Loucy (cell line): Measurements from ENCODE around the gene ING5.

Source experiments
- H2AFZ ChIP-seq: fragments of 200-600 bp; sonication (generic); 2 replicates; pipeline ENCODE4 v1.6.0; 2016; ENCODE audit warnings: antibody characterized with exemption, mild to moderate bottlenecking, low read length, moderate library complexity
- H3F3A ChIP-seq: fragments of 200-600 bp; 2 replicates; pipeline ENCODE4 v1.6.0; 2016; ENCODE audit warnings: antibody characterized with exemption, low read depth, mild to moderate bottlenecking
- H3K27me3 ChIP-seq: fragments of 200-600 bp; sonication (generic); 2 replicates; pipeline ENCODE4 v1.6.1; 2014; ENCODE audit warnings: low read length, mild to moderate bottlenecking; ENCODE audit not compliant: insufficient read depth, poor library complexity, severe bottlenecking
- H3K36me3 ChIP-seq: fragments of 200-600 bp; sonication (generic); 2 replicates; pipeline ENCODE4 v1.6.1; 2016; ENCODE audit warnings: low read length; ENCODE audit not compliant: insufficient read depth
- H3K4me1 ChIP-seq: fragments of 200-600 bp; sonication (generic); 2 replicates; pipeline ENCODE4 v1.5.1; 2014; ENCODE audit warnings: low read length, mild to moderate bottlenecking; ENCODE audit not compliant: insufficient read depth, poor library complexity, severe bottlenecking
- H3K4me2 ChIP-seq: fragments of 200-600 bp; sonication (generic); 2 replicates; pipeline ENCODE4 v1.6.0; 2014; ENCODE audit warnings: antibody characterized with exemption, low read length, low read depth, mild to moderate bottlenecking; ENCODE audit not compliant: poor library complexity, severe bottlenecking
- H3K4me3 ChIP-seq: fragments of 200-600 bp; sonication (generic); 2 replicates; pipeline ENCODE4 v1.5.1; 2014; ENCODE audit warnings: low read length, mild to moderate bottlenecking, mixed read lengths; ENCODE audit not compliant: poor library complexity, severe bottlenecking
- H3K79me2 ChIP-seq: fragments of 200-600 bp; sonication (generic); 2 replicates; pipeline ENCODE4 v1.6.1; 2014; ENCODE audit warnings: low read length; ENCODE audit not compliant: insufficient read depth
- H3K9ac ChIP-seq: fragments of 200-600 bp; sonication (generic); 2 replicates; pipeline ENCODE4 v1.6.0; 2014; ENCODE audit warnings: mild to moderate bottlenecking, low read depth, low read length, moderate library complexity; ENCODE audit not compliant: poor library complexity, severe bottlenecking
- H3K9me2 ChIP-seq: fragments of 200-600 bp; sonication (generic); replicated peaks from 2 replicates; pipeline ENCODE4 v1.6.1; 2016; ENCODE audit warnings: low read depth, low read length, mixed read lengths
- H3K9me3 ChIP-seq: fragments of 200-600 bp; sonication (generic); 2 replicates; pipeline ENCODE4 v1.6.1; 2014; ENCODE audit warnings: mild to moderate bottlenecking, antibody characterized with exemption, low read length, low read depth; ENCODE audit not compliant: insufficient read depth
- H4K20me1 ChIP-seq: fragments of 200-600 bp; sonication (generic); 2 replicates; pipeline ENCODE4 v1.6.0; 2014; ENCODE audit warnings: antibody characterized with exemption, low read length, mild to moderate bottlenecking; ENCODE audit not compliant: insufficient read depth, poor library complexity, severe bottlenecking
- EZH2phosphoT487 ChIP-seq: fragments of 200-600 bp; IDR thresholded peaks from 2 replicates; pipeline ENCODE4 v1.6.1; 2018; ENCODE audit warnings: antibody characterized with exemption, mild to moderate bottlenecking, moderate library complexity, borderline replicate concordance
- TF ChIP-seq, protein P1 (sequence below): fragments of 200-600 bp; sonication (generic); conservative IDR thresholded peaks from 2 replicates; pipeline ENCODE4 v1.5.1; 2014; ENCODE audit warnings: mild to moderate bottlenecking, antibody characterized with exemption, low read length

Gene ING5

DNA sequence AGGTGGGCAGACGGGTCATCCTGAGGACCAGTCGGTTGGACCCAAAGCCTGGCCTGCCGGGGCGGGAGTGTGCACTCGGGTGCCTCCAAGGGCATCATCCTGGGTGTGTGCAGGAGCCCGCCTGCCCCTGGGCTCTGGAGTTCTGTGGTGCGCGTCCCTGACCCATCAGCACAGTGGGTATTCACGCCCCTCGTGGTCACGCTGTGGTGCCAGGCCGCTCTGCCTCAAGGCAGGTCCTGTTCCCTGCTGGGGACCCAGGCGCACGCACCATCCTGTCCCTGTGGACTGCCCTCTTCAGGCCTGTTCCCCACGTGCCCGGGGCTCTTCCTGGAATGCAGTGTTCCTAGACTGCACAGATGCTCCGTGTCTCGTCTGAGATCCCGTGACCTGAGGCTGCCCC, 18.3 kb downstream of the ING5 start:
- no peak overlapping the region for H3K4me2 ChIP-seq
- H3K27me3 ChIP-seq: no peaks in the 10 kb centered on the region
- H3K9ac ChIP-seq: no peak overlapping the region
- H3K9me3 ChIP-seq: no peaks in the 10 kb centered on the region
- no peaks in the 10 kb centered on the region for H3K4me1 ChIP-seq
- H3K36me3 ChIP-seq: peaks cover 8% of the 10 kb centered on the region; the same call in 1 of the 2 replicates
- H3K79me2 ChIP-seq: no peaks in the 10 kb centered on the region
- H2AFZ ChIP-seq: no peak overlapping the region
- TF ChIP-seq, protein P1, sequence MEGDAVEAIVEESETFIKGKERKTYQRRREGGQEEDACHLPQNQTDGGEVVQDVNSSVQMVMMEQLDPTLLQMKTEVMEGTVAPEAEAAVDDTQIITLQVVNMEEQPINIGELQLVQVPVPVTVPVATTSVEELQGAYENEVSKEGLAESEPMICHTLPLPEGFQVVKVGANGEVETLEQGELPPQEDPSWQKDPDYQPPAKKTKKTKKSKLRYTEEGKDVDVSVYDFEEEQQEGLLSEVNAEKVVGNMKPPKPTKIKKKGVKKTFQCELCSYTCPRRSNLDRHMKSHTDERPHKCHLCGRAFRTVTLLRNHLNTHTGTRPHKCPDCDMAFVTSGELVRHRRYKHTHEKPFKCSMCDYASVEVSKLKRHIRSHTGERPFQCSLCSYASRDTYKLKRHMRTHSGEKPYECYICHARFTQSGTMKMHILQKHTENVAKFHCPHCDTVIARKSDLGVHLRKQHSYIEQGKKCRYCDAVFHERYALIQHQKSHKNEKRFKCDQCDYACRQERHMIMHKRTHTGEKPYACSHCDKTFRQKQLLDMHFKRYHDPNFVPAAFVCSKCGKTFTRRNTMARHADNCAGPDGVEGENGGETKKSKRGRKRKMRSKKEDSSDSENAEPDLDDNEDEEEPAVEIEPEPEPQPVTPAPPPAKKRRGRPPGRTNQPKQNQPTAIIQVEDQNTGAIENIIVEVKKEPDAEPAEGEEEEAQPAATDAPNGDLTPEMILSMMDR: no peak
- no peak for TF ChIP-seq EZH2phosphoT487
- no peaks in the 10 kb centered on the region for H3K9me2 ChIP-seq
- H4K20me1 ChIP-seq: no peaks in the 10 kb centered on the region
- H3F3A ChIP-seq: no peaks in the 10 kb centered on the region
- H3K4me3 ChIP-seq: no peak overlapping the region

DNA sequence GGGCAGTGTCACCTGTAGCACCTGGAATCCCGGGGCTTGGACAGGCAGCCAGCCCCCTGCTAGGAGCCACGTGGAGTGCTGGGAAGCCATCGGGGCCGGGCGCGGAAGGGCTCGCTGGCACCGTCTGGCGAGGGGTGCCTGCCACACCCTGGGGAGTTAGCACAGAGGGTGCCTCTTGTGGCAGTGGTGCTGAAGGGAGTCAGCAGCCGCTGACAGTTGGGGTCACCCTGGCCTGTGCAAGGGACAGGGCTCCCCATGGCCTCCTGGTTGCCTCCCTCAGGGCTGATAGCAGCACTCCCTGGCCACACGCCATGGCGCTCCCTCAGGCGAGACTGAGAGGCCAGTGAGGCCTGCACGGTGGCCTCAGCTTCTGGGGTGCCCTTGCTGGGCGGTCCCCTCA, 18.7 kb downstream of the ING5 start:
- Histone ChIP-seq H3K9me2 (no peaks in the 10 kb centered on the region), H3K36me3 (peaks cover 8% of the 10 kb centered on the region; the same call in 1 of the 2 replicates), H4K20me1 (no peaks in the 10 kb centered on the region), H3K9me3 (no peaks in the 10 kb centered on the region), H3F3A (no peaks in the 10 kb centered on the region), H3K4me3 (no peak overlapping the region), H3K27me3 (no peaks in the 10 kb centered on the region), H3K79me2 (no peaks in the 10 kb centered on the region), H3K4me1 (no peaks in the 10 kb centered on the region), H2AFZ (no peak overlapping the region), H3K9ac (no peak overlapping the region), H3K4me2 (no peak overlapping the region)
- TF ChIP-seq, protein P1: no peak
- TF ChIP-seq EZH2phosphoT487: no peak

DNA sequence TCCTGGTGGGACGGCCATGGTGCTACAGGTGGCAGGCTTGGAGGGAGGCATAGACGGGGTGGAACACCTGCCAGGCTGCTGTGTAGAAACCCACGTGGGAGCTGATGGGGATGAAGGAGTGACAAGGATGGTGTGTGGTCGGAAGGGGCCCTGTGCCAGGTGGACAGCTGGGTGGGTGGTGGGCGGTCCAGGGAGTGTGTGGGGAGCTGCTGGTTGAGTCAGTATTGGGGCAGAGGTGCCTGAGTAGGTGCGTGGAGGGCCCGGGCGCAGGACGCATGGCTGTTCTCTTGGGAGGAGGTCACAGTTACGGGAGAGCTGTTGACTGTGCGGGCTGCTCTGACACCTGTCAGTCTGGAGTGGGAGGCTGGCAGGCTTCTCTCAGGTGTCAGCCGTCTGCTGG, 20.0 kb downstream of the ING5 start:
- no peak overlapping the region for H2AFZ ChIP-seq

More for the DNA sequence above, 20.0 kb downstream of the ING5 start:
- Histone ChIP-seq H3K9me3 (no peaks in the 10 kb centered on the region), H3K4me3 (no peak overlapping the region), H3K27me3 (no peaks in the 10 kb centered on the region), H3K36me3 (peaks cover 8% of the 10 kb centered on the region; the same call in 1 of the 2 replicates), H3K9ac (no peak overlapping the region), H3K9me2 (no peaks in the 10 kb centered on the region), H3K4me2 (no peak overlapping the region), H3F3A (no peaks in the 10 kb centered on the region), H3K79me2 (no peaks in the 10 kb centered on the region), H4K20me1 (no peaks in the 10 kb centered on the region), H3K4me1 (no peaks in the 10 kb centered on the region)
- no peak for TF ChIP-seq EZH2phosphoT487
- TF ChIP-seq, protein P1: no peak
